Neural cell (in vitro differentiated cells): ENCODE results near the gene ZNF25. TPM values are rescaled to one million over a fixed set of nuclear protein-coding genes. Genes with fewer than 3 reads are reported as not detected.
"Not testable (repeated sequence)": the region's sequence is repeated elsewhere in the genome, so short reads cannot be mapped to it uniquely, and the experiment has no call there.

Experiments used
- H2AFZ ChIP-seq: fragments of 200-600, 300-800 bp; sonication (generic), shearing (Covaris generic); 2 replicates; pipeline ENCODE4 v1.6.0; 2014; ENCODE audit warnings: low read depth, mild to moderate bottlenecking, antibody characterized with exemption, low read length, moderate library complexity
- H3F3A ChIP-seq: fragments of 200-600 bp; shearing (Covaris generic); 2 replicates; pipeline ENCODE4 v1.6.1; 2016; ENCODE audit warnings: mild to moderate bottlenecking, moderate library complexity, mixed read lengths, antibody characterized with exemption, low read length; ENCODE audit not compliant: insufficient read depth, poor library complexity, severe bottlenecking
- H3K27ac ChIP-seq: fragments of 200-600, 300-800 bp; sonication (generic), shearing (Covaris generic); 2 replicates; pipeline ENCODE4 v1.5.1; 2014; ENCODE audit warnings: mild to moderate bottlenecking, low read length, moderate library complexity
- H3K27me3 ChIP-seq: fragments of 300-800, 200-600 bp; sonication (generic), shearing (Covaris generic); 2 replicates; pipeline ENCODE4 v1.6.0; 2014; ENCODE audit warnings: mild to moderate bottlenecking, low read depth, low read length, moderate library complexity; ENCODE audit not compliant: insufficient read depth
- H3K36me3 ChIP-seq: fragments of 300-800, 200-600 bp; sonication (generic), shearing (Covaris generic); 2 replicates; pipeline ENCODE4 v1.5.1; 2014; ENCODE audit warnings: mild to moderate bottlenecking, antibody characterized with exemption, low read length, moderate library complexity; ENCODE audit not compliant: insufficient read depth
- H3K4me2 ChIP-seq: fragments of 300-800, 200-600 bp; sonication (generic), shearing (Covaris generic); 2 replicates; pipeline ENCODE4 v1.6.0; 2014; ENCODE audit warnings: mild to moderate bottlenecking, low read length
- H3K4me3 ChIP-seq: fragments of 300-800, 200-600 bp; sonication (generic), shearing (Covaris generic); 2 replicates; pipeline ENCODE4 v1.5.1; 2014; ENCODE audit warnings: mild to moderate bottlenecking, low read length, moderate library complexity
- H3K79me2 ChIP-seq: fragments of 200-600 bp; shearing (Covaris generic); replicated peaks from 2 replicates; pipeline ENCODE4 v1.6.0; 2014; ENCODE audit warnings: mild to moderate bottlenecking, low read length, moderate library complexity; ENCODE audit not compliant: insufficient read depth
- H3K9ac ChIP-seq: fragments of 300-800, 200-600 bp; sonication (generic), shearing (Covaris generic); 2 replicates; pipeline ENCODE4 v1.6.1; 2016; ENCODE audit warnings: mild to moderate bottlenecking, low read length, mixed read lengths
- H3K9me2 ChIP-seq: fragments of 200-600 bp; shearing (Covaris generic); 2 replicates; pipeline ENCODE4 v1.6.1; 2016; ENCODE audit warnings: mild to moderate bottlenecking, low read length, mixed read lengths; ENCODE audit not compliant: insufficient read depth
- H3K9me3 ChIP-seq: fragments of 200-600, 300-800 bp; sonication (generic), shearing (Covaris generic); 2 replicates; pipeline ENCODE4 v1.6.1; 2016; ENCODE audit warnings: mild to moderate bottlenecking, mixed run types, low read length, moderate library complexity, mixed read lengths
- H4K20me1 ChIP-seq: fragments of 200-600 bp; shearing (Covaris generic); 2 replicates; pipeline ENCODE4 v1.6.1; 2016; ENCODE audit warnings: mild to moderate bottlenecking, mixed run types; ENCODE audit not compliant: insufficient read depth
- EP300 ChIP-seq: fragments of 450-650 bp; conservative IDR thresholded peaks from 2 replicates; pipeline ENCODE4 v1.6.1; 2014; ENCODE audit warnings: antibody characterized with exemption, mild to moderate bottlenecking, moderate library complexity; ENCODE audit not compliant: poor library complexity, severe bottlenecking
- EZH2 ChIP-seq: fragments of 200-600, 300-800 bp; shearing (Covaris generic), sonication (generic); IDR thresholded peaks from 2 replicates; pipeline ENCODE4 v1.6.1; 2014; ENCODE audit warnings: antibody characterized with exemption, low read length, borderline replicate concordance, mild to moderate bottlenecking; ENCODE audit not compliant: insufficient read depth, poor library complexity, severe bottlenecking
- MXI1 ChIP-seq: fragments of 450-650 bp; conservative IDR thresholded peaks from 2 replicates; pipeline ENCODE4 v1.6.1; 2014; ENCODE audit warnings: antibody characterized with exemption, mild to moderate bottlenecking; ENCODE audit not compliant: poor library complexity, severe bottlenecking
- POLR2AphosphoS5 ChIP-seq: IDR thresholded peaks from 2 replicates; pipeline ENCODE4 v1.6.1; 2012
- RAD21 ChIP-seq: fragments of 450-650 bp; conservative IDR thresholded peaks from 2 replicates; pipeline ENCODE4 v1.6.1; 2014; ENCODE audit warnings: antibody characterized with exemption, mild to moderate bottlenecking, moderate library complexity
- REST ChIP-seq: IDR thresholded peaks from 2 replicates; pipeline ENCODE4 v1.6.1; 2012; ENCODE audit warnings: borderline replicate concordance
- SMC3 ChIP-seq: fragments of 450-650 bp; conservative IDR thresholded peaks from 2 replicates; pipeline ENCODE4 v1.6.1; 2014; ENCODE audit warnings: antibody characterized with exemption, mild to moderate bottlenecking, moderate library complexity; ENCODE audit not compliant: poor library complexity
- TAF1 ChIP-seq: IDR thresholded peaks from 2 replicates; pipeline ENCODE4 v1.6.1; 2012; ENCODE audit warnings: low read depth
- polyA plus RNA-seq: library from polyadenylated mRNA; depleted of rRNA; stranded (reverse); fragments of >200 nt; gene quantifications from 2 replicates; pipeline ENCODE4 v1.2.3, GENCODE V29; 2014
- TF ChIP-seq, protein P1 (sequence below): fragments of 450-650 bp; IDR thresholded peaks from 2 replicates; pipeline ENCODE4 v1.5.1; 2014; ENCODE audit warnings: antibody characterized with exemption, mild to moderate bottlenecking, moderate library complexity; ENCODE audit not compliant: poor library complexity, severe bottlenecking

The ZNF25 gene
- polyA plus RNA-seq, 1 donor from 2014 or later: 81.6 TPM

DNA sequence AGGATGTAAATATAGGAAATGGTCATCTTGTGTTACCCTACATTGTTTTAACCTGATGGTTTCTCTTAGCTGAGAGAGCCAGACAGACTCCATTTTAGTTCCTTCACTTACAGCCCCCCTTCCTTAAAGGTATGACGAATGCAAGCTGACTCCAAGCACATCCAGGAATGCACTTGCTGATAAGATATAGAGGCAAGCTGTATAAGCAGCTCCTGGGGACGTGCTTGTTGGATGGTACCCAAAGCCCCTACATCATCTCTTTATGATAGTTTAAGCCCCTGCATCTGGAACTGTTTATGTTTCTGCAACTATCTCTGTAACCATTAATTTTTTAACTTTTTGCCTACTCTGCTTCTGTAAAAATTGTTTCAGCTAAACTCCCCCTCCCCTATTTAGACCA is 41.7 kb downstream of the ZNF25 start:
- no peak overlapping the region for H3K27ac ChIP-seq
- no peak overlapping the region for H3K4me3 ChIP-seq
- H3K79me2 ChIP-seq: no peaks in the 10 kb centered on the region
- no peak for TF ChIP-seq SMC3
- TF ChIP-seq EZH2: no peak
- TF ChIP-seq RAD21: no peak
- TF ChIP-seq, protein P1, sequence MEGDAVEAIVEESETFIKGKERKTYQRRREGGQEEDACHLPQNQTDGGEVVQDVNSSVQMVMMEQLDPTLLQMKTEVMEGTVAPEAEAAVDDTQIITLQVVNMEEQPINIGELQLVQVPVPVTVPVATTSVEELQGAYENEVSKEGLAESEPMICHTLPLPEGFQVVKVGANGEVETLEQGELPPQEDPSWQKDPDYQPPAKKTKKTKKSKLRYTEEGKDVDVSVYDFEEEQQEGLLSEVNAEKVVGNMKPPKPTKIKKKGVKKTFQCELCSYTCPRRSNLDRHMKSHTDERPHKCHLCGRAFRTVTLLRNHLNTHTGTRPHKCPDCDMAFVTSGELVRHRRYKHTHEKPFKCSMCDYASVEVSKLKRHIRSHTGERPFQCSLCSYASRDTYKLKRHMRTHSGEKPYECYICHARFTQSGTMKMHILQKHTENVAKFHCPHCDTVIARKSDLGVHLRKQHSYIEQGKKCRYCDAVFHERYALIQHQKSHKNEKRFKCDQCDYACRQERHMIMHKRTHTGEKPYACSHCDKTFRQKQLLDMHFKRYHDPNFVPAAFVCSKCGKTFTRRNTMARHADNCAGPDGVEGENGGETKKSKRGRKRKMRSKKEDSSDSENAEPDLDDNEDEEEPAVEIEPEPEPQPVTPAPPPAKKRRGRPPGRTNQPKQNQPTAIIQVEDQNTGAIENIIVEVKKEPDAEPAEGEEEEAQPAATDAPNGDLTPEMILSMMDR: no peak
- TF ChIP-seq MXI1: no peak
- TF ChIP-seq REST: no peak
- TF ChIP-seq POLR2AphosphoS5: no peak
- no peak for TF ChIP-seq EP300
- TF ChIP-seq TAF1: no peak
- H3F3A ChIP-seq: no peaks in the 10 kb centered on the region
- H3K4me2 ChIP-seq: no peak overlapping the region
- H3K9me2 ChIP-seq: no peaks in the 10 kb centered on the region
- no peak overlapping the region for H3K9ac ChIP-seq
- H4K20me1 ChIP-seq: no peaks in the 10 kb centered on the region
- no peak overlapping the region for H2AFZ ChIP-seq
- no peaks in the 10 kb centered on the region for H3K9me3 ChIP-seq
- H3K27me3 ChIP-seq: no peaks in the 10 kb centered on the region
- H3K36me3 ChIP-seq: no peaks in the 10 kb centered on the region

- H4K20me1 ChIP-seq: no peaks in the 10 kb centered on the region
- no peaks in the 10 kb centered on the region for H3K9me3 ChIP-seq
- no peaks in the 10 kb centered on the region for H3K27me3 ChIP-seq
- H3F3A ChIP-seq: no peaks in the 10 kb centered on the region
- no peaks in the 10 kb centered on the region for H3K9me2 ChIP-seq
- no peak overlapping the region for H2AFZ ChIP-seq
- H3K4me2 ChIP-seq: no peak overlapping the region
- H3K9ac ChIP-seq: no peak overlapping the region
- H3K36me3 ChIP-seq: no peaks in the 10 kb centered on the region
- no peak overlapping the region for H3K27ac ChIP-seq
- TF ChIP-seq EP300 (no peak), SMC3 (no peak), POLR2AphosphoS5 (no peak), REST (no peak), TAF1 (no peak), EZH2 (no peak), MXI1 (no peak), RAD21 (no peak)
- TF ChIP-seq, protein P1: no peak
- no peaks in the 10 kb centered on the region for H3K79me2 ChIP-seq
- H3K4me3 ChIP-seq: no peak overlapping the region
Observed at GRCh38 chr10:37930423-37930822, 46.0 kb downstream of the ZNF25 start.

DNA sequence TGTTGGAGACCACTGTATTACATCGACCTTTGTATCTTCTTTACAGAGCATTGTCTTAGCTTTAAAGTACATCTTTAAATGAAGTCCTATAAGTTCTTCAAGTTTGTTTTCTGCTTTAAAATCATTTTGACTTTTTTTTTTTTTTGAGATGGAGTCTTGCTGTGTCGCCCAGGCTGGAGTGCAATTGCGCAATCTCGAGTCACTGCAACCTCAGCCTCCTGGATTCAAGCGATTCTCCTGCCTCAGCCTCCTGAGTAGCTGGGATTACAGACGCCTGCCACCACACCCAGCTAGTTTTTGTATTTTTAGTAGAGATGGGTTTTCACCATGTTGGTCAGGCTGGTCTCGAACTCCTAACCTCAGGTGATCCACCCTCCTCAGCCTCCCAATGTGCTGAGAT is 68.3 kb downstream of the ZNF25 start:
- not testable (repeated sequence) for H2AFZ ChIP-seq, H3K9ac ChIP-seq, H3K9me3 ChIP-seq

More for the DNA sequence above, 68.3 kb downstream of the ZNF25 start:
- H3K27ac ChIP-seq, H3K27me3 ChIP-seq, H3K36me3 ChIP-seq, H3K9me2 ChIP-seq, H4K20me1 ChIP-seq, H3K79me2 ChIP-seq, H3K4me3 ChIP-seq, H3K4me2 ChIP-seq, H3F3A ChIP-seq: not testable (repeated sequence)
